H1 (cell line): Measurements from ENCODE around the gene AMZ1. TPM values are rescaled to one million over a fixed set of nuclear protein-coding genes. Genes with fewer than 3 reads are reported as not detected.
A peak's percentile ranks its signal among the peaks of the same experiment; 100 is the strongest.

ENCODE experiments used
- CTCF ChIA-PET: fragments of 300-600 bp; sonication (Branson Sonifier 250); formaldehyde crosslinking; loops from one replicate; lab custom pipeline; 2021; ENCODE audit not compliant: partially characterized antibody; lab: Charles Lee
- POLR2A ChIA-PET: fragments of 300-600 bp; sonication (Branson Sonifier 250); formaldehyde crosslinking; loops from one replicate; lab custom pipeline; 2021; ENCODE audit warnings: inconsistent platforms; ENCODE audit not compliant: partially characterized antibody; lab: Charles Lee
- DNase-seq, 2 experiments: peaks; one replicate each; pipeline versions ENCODE4 v3.0.0 to v3.0.0-alpha.2; 2010 to 2022; ENCODE audit warnings: low spot score in 2 of 2, low read depth in 1 of 2, mixed read lengths in 1 of 2
- FAIRE-seq: peaks from 2 replicates; lab custom pipeline; 2011; peaks lifted over from hg19 to GRCh38; lab: Jason Lieb, UNC
- H2AFZ ChIP-seq: 2 replicates; pipeline ENCODE4 v1.8.1; 2012; ENCODE audit warnings: low read length, inconsistent platforms
- H2AK5ac ChIP-seq: 2 replicates; pipeline ENCODE4 v1.6.1; 2013; ENCODE audit warnings: low read depth, low read length
- H2BK120ac ChIP-seq: replicated peaks from 2 replicates; pipeline ENCODE3; 2013; ENCODE audit warnings: low read depth, low read length, inconsistent platforms
- H2BK12ac ChIP-seq: 2 replicates; pipeline ENCODE4 v1.6.1; 2013; ENCODE audit warnings: low read depth, low read length
- H2BK15ac ChIP-seq: 2 replicates; pipeline ENCODE4 v1.6.1; 2013; ENCODE audit warnings: low read length
- H2BK20ac ChIP-seq: 2 replicates; pipeline ENCODE4 v1.6.1; 2013; ENCODE audit warnings: low read length
- H2BK5ac ChIP-seq: 2 replicates; pipeline ENCODE4 v1.6.1; 2013; ENCODE audit warnings: low read depth, low read length
- H3K14ac ChIP-seq: 2 replicates; pipeline ENCODE4 v1.6.1; 2013; ENCODE audit warnings: inconsistent platforms; ENCODE audit not compliant: insufficient read length
- H3K18ac ChIP-seq: 2 replicates; pipeline ENCODE4 v1.6.1; 2013; ENCODE audit warnings: low read length; ENCODE audit errors: extremely low read depth
- H3K23ac ChIP-seq: 2 replicates; pipeline ENCODE4 v1.6.1; 2013; ENCODE audit warnings: inconsistent platforms; ENCODE audit not compliant: insufficient read length
- H3K23me2 ChIP-seq: 2 replicates; pipeline ENCODE4 v1.6.1; 2013; ENCODE audit warnings: low read depth, low read length
- H3K27ac ChIP-seq: 2 replicates; pipeline ENCODE4 v1.6.1; 2011; ENCODE audit warnings: low read depth, low read length, inconsistent platforms
- H3K27me3 ChIP-seq, 4 experiments: replicated peaks in 1 of 4; 1 replicate in 1 of 4; 2 replicates in 3 of 4; pipeline versions ENCODE4 v1.6.1 to v1.8.1; 2011 to 2013; ENCODE audit warnings: low read length in 3 of 4, mild to moderate bottlenecking in 3 of 4, inconsistent platforms in 2 of 4, mixed read lengths in 2 of 4, moderate library complexity in 1 of 4; ENCODE audit not compliant: control insufficient read depth in 3 of 4, insufficient read depth in 3 of 4; ENCODE audit errors: extremely low read depth in 1 of 4
- H3K36me3 ChIP-seq, 4 experiments: 2 replicates each; pipeline versions ENCODE4 v1.6.1 to v1.8.1; 2011 to 2013; ENCODE audit warnings: mild to moderate bottlenecking in 4 of 4, low read length in 3 of 4, moderate library complexity in 2 of 4, control low read depth in 1 of 4, inconsistent platforms in 1 of 4; ENCODE audit not compliant: insufficient read depth in 4 of 4, control insufficient read depth in 2 of 4
- H3K4ac ChIP-seq: replicated peaks from 2 replicates; pipeline ENCODE3; 2013; ENCODE audit warnings: low read length, low read depth, mixed read lengths, inconsistent platforms; ENCODE audit not compliant: insufficient read length
- H3K4me1 ChIP-seq, 4 experiments: replicated peaks in 1 of 4; 1 replicate in 1 of 4; 2 replicates in 3 of 4; pipeline versions ENCODE4 v1.6.1 to v1.8.1; 2011 to 2013; ENCODE audit warnings: low read length in 3 of 4, inconsistent platforms in 2 of 4, mixed read lengths in 1 of 4; ENCODE audit not compliant: insufficient read depth in 4 of 4, control insufficient read depth in 3 of 4
- H3K4me2 ChIP-seq, 2 experiments: 2 replicates each; pipeline versions ENCODE4 v1.6.1 to v1.8.1; 2011 to 2013; ENCODE audit warnings: low read depth in 2 of 2, low read length in 2 of 2, control low read depth in 1 of 2, inconsistent platforms in 1 of 2, mild to moderate bottlenecking in 1 of 2; ENCODE audit not compliant: insufficient read depth in 1 of 2
- H3K4me3 ChIP-seq, 4 experiments: fragments of 200-600, 300-600 bp in 1 of 4; sonication (generic), shearing (Covaris generic), sonication (Bioruptor Twin) in 1 of 4; 2 replicates each; pipeline versions ENCODE4 v1.5.1 to v1.8.1; 2011 to 2016; ENCODE audit warnings: low read length in 4 of 4, low read depth in 3 of 4, control low read depth in 2 of 4, inconsistent platforms in 2 of 4, mild to moderate bottlenecking in 2 of 4, mixed read lengths in 1 of 4, moderate library complexity in 1 of 4; ENCODE audit not compliant: insufficient read depth in 2 of 4; ENCODE audit errors: extremely low read depth in 1 of 4
- H3K56ac ChIP-seq: replicated peaks from 2 replicates; pipeline ENCODE3; 2013; ENCODE audit warnings: low read depth, mild to moderate bottlenecking, mixed read lengths, low read length, inconsistent platforms; ENCODE audit not compliant: insufficient read length
- H3K79me1 ChIP-seq: 2 replicates; pipeline ENCODE4 v1.6.1; 2013; ENCODE audit warnings: low read depth, low read length, control low read depth
- H3K79me2 ChIP-seq, 2 experiments: 2 replicates each; pipeline versions ENCODE4 v1.6.1 to v1.8.1; 2012 to 2013; ENCODE audit warnings: low read length in 2 of 2, mild to moderate bottlenecking in 2 of 2, inconsistent platforms in 1 of 2; ENCODE audit not compliant: insufficient read depth in 2 of 2, control insufficient read depth in 1 of 2
- H3K9ac ChIP-seq, 4 experiments: replicated peaks in 1 of 4; 1 replicate in 1 of 4; 2 replicates in 3 of 4; pipeline versions ENCODE4 v1.6.1 to v1.8.1; 2011 to 2013; ENCODE audit warnings: low read depth in 3 of 4, low read length in 3 of 4, control low read depth in 2 of 4, mild to moderate bottlenecking in 2 of 4, moderate library complexity in 2 of 4, inconsistent platforms in 1 of 4; ENCODE audit errors: extremely low read depth in 1 of 4
- H3K9me3 ChIP-seq, 2 experiments: 2 replicates each; pipeline versions ENCODE4 v1.6.1 to v1.8.1; 2012 to 2013; ENCODE audit warnings: mild to moderate bottlenecking in 2 of 2, moderate library complexity in 2 of 2, control low read depth in 1 of 2, inconsistent platforms in 1 of 2, low read depth in 1 of 2, low read length in 1 of 2, mixed read lengths in 1 of 2; ENCODE audit not compliant: insufficient read depth in 2 of 2
- H4K20me1 ChIP-seq, 2 experiments: replicated peaks in 1 of 2; 2 replicates each; pipeline versions ENCODE3 to v1.8.1; 2011 to 2013; ENCODE audit warnings: inconsistent platforms in 2 of 2, low read length in 2 of 2, mild to moderate bottlenecking in 1 of 2; ENCODE audit not compliant: insufficient read depth in 2 of 2, control insufficient read depth in 1 of 2
- H4K5ac ChIP-seq: 2 replicates; pipeline ENCODE4 v1.6.1; 2013; ENCODE audit warnings: low read length, low read depth, mixed read lengths, inconsistent platforms; ENCODE audit not compliant: insufficient read length
- H4K8ac ChIP-seq: 2 replicates; pipeline ENCODE4 v1.8.0; 2013; ENCODE audit warnings: mild to moderate bottlenecking, moderate library complexity, low read length, inconsistent platforms; ENCODE audit not compliant: insufficient read depth; ENCODE audit errors: extremely low read depth
- H4K91ac ChIP-seq: replicated peaks from 2 replicates; pipeline ENCODE3; 2013; ENCODE audit warnings: low read length, mixed read lengths, inconsistent platforms; ENCODE audit not compliant: insufficient read length
- CBX8 ChIP-seq: fragments of 300-800, 300-1000 bp; sonication (generic); IDR thresholded peaks from 2 replicates; pipeline ENCODE4 v1.7.1; 2016; ENCODE audit warnings: low read depth, low read length, borderline replicate concordance
- CEBPB ChIP-seq: IDR thresholded peaks from 2 replicates; pipeline ENCODE4 v1.6.1; 2012; ENCODE audit warnings: low read depth, low read length
- JUN ChIP-seq: IDR thresholded peaks from 2 replicates; pipeline ENCODE4 v1.6.1; 2011; ENCODE audit warnings: low read depth, mild to moderate bottlenecking, improper control_type of control experiment, low read length
- RFX5 ChIP-seq: IDR thresholded peaks from 2 replicates; pipeline ENCODE4 v1.6.1; 2011; ENCODE audit warnings: low read depth, low read length, improper control_type of control experiment, borderline replicate concordance
- SP4 ChIP-seq: IDR thresholded peaks from 2 replicates; pipeline ENCODE4 v1.6.1; 2012; ENCODE audit warnings: low read length, inconsistent platforms
- SUZ12 ChIP-seq: fragments of 200-600 bp; sonication (generic); IDR thresholded peaks from 2 replicates; pipeline ENCODE4 v1.6.1; 2012; ENCODE audit warnings: mild to moderate bottlenecking, inconsistent platforms, low read length, moderate library complexity, mixed read lengths
- ZNF274 ChIP-seq: IDR thresholded peaks from 2 replicates; pipeline ENCODE4 v1.7.0; 2012; ENCODE audit warnings: low read length, borderline replicate concordance; ENCODE audit errors: extremely low read depth
- WGBS, 2 experiments: shearing (Covaris generic) in 1 of 2; methylation state at CpG; one replicate each; pipeline versions ENCODE4 v1.1.6 to v1.1.7; 2013 to 2015; ENCODE audit warnings: low lambda C conversion rate in 2 of 2, mixed read lengths in 2 of 2, inconsistent platforms in 1 of 2, low coverage in 1 of 2, missing lambda C conversion rate in 1 of 2; ENCODE audit not compliant: insufficient replicate concordance in 2 of 2, insufficient coverage in 1 of 2, insufficient read length in 1 of 2; ENCODE audit errors: extremely low coverage in 1 of 2, missing lambda C conversion rate in 1 of 2; 5-methylcytosine and 5-hydroxymethylcytosine counted together
- polyA plus RNA-seq, 7 experiments: library from polyadenylated mRNA; depleted of rRNA in 3 of 7; stranded (reverse) in 5 of 7; unstranded in 2 of 7; fragments of >200 nt in 5 of 7; fragments of 200-250 nt in 2 of 7; gene quantifications; 1 replicate in 5 of 7; 2 replicates in 1 of 7; 4 replicates in 1 of 7; pipeline versions ENCODE4 v1.2.1 to v1.2.3, GENCODE V29; 2011 to 2013; ENCODE audit warnings: missing spikeins in 2 of 7, mixed read lengths in 2 of 7
- total RNA-seq: library from RNA; stranded (reverse); fragmentation: NEBNext Ultra II Directional; extraction: Animal tissue kit (Norgen Biotek cat#: 25700); gene quantifications from 2 replicates; pipeline ENCODE4 v1.2.1, GENCODE V29; 2021
- TF ChIP-seq, protein P1 (sequence below): IDR thresholded peaks from 2 replicates; pipeline ENCODE4 v1.6.1; 2012; ENCODE audit warnings: low read length, inconsistent platforms

AMZ1 gene
- total and polyA plus RNA-seq, 2 of the 8 experiments (the other 6 are each of a cell fraction or from before 2014, with no cell fraction given): 0.59 to 1.4 TPM

DNA sequence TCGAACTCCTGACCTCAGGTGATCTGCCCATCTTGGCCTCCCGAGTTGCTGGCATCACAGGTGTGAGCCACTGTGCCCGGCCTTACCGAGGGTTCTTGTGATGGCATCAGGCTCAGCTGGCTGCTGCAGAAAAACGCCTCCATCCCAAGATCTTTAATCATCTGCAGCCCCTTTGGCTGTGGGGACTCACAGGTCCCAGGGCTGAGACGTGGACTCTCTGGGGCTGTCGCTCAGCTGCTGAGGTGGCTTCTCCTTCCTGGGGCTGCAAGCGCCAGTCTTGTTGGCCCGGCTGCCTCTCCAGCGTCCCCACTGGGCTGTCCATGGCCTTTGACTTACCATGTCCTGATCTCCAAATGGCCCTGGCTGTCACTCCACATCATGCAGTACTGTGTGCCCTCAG is 20.0 kb downstream of the AMZ1 start:
- no peak for DNase-seq
- Histone ChIP-seq H2BK120ac (no peak overlapping the region), H3K18ac (no peak overlapping the region), H2AFZ (no peak overlapping the region), H2BK15ac (no peak overlapping the region), H3K14ac (no peak overlapping the region), H3K23ac (no peak overlapping the region), H3K4me3 (no peak overlapping the region), H3K9ac (no peak overlapping the region), H3K79me2 (no peaks in the 10 kb centered on the region), H3K4ac (no peak overlapping the region), H4K8ac (no peak overlapping the region; the same call in 1 of the 2 replicates), H3K36me3 (no peaks in the 10 kb centered on the region; a peak in 1 of 8 replicates), H3K27ac (no peak overlapping the region), H3K56ac (no peak overlapping the region), H3K9me3 (no peaks in the 10 kb centered on the region), H3K23me2 (no peaks in the 10 kb centered on the region), H3K79me1 (no peaks in the 10 kb centered on the region), H4K5ac (no peak overlapping the region)
- TF ChIP-seq CEBPB (no peak), ZNF274 (no peak), SUZ12 (no peak), RFX5 (no peak), JUN (no peak), CBX8 (no peak), SP4 (no peak)
- TF ChIP-seq, protein P1, sequence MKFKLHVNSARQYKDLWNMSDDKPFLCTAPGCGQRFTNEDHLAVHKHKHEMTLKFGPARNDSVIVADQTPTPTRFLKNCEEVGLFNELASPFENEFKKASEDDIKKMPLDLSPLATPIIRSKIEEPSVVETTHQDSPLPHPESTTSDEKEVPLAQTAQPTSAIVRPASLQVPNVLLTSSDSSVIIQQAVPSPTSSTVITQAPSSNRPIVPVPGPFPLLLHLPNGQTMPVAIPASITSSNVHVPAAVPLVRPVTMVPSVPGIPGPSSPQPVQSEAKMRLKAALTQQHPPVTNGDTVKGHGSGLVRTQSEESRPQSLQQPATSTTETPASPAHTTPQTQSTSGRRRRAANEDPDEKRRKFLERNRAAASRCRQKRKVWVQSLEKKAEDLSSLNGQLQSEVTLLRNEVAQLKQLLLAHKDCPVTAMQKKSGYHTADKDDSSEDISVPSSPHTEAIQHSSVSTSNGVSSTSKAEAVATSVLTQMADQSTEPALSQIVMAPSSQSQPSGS: no peak
- TF ChIP-seq, all 59 proteins: peak for 0
- no peak overlapping the region for H3K4me2 ChIP-seq
- no peak overlapping the region for H2BK12ac ChIP-seq
- FAIRE-seq: no peak
- ChIA-PET CTCF (interaction anchor here (0.6 to 9.1 kb wide), 6 partner anchors 14 to 1403 kb away, joined by 3 to 125 read pairs (median 45); partner anchors contain the start of gene AMZ1), POLR2A (no interaction called here)
- H3K4me1 ChIP-seq: peaks cover 0 to 5% (median under 1%) of the 10 kb centered on the region in 4 experiments; a peak in 1 of 7 replicates
- WGBS, 2 experiments: 91% methylated on average over 10 of the region's 10 CpGs; no CpG with 5 or more reads in 1 of the 2 experiments
- H2AK5ac ChIP-seq: peak overlapping the region; percentile 24; the same call in 1 of the 2 replicates
- no peaks in the 10 kb centered on the region for H3K27me3 ChIP-seq
- H4K20me1 ChIP-seq: peaks cover 1 to 3% of the 10 kb centered on the region in 2 experiments
- no peak overlapping the region for H2BK5ac ChIP-seq
- no peak overlapping the region for H4K91ac ChIP-seq
- no peak overlapping the region for H2BK20ac ChIP-seq
